ENCODE data around the gene WDR3.

WDR3 gene

GRCh38 chr1:117964290-117965038, 34.9 kb downstream of the WDR3 start:
- no peak for DNase-seq (ENCODE audit: low read depth)
- in situ Hi-C loops (cut with HindIII; ENCODE audit: low sequenced_read_pairs), result no loop called here
- TF ChIP-seq CTCF (IDR thresholded peaks at IDR 0.05; ENCODE audit: low read depth, low read length, missing control alignments), result no peak
- no peak overlapping the region for H3K4me3 ChIP-seq (ENCODE audit: low read depth, low read length)

- DNase-seq (ENCODE audit: low read depth), result peak; percentile 78
- peak; percentile 51 for TF ChIP-seq CTCF (IDR thresholded peaks at IDR 0.05; ENCODE audit: low read depth, low read length, missing control alignments)
- no peak overlapping the region for H3K4me3 ChIP-seq (ENCODE audit: low read depth, low read length)
- in situ Hi-C loops (cut with HindIII; ENCODE audit: low sequenced_read_pairs), result no loop called here
These were observed 37.9 kb downstream of the WDR3 start for GRCh38 chr1:117967477-117967876.

DNA sequence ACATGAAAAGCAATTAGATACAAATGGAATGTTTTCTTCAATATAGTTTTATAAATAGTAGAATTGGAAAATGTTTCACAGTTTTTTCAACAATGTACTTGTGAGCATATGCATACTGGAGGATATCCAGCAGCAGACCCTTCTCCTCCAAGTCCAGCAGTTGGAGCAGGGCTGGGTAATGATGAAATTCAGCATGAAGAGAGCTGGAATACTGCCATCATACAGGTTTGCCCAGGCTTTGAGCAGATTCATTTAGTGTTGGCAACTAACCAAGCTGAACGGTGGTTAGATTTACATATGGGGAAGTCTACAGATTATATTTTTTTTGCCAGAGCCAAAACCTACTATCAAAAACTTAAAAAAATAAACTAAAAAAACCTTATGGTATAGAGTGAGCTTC, 38.3 kb downstream of the WDR3 start:
- in situ Hi-C loops (cut with HindIII; ENCODE audit: low sequenced_read_pairs), result no loop called here
- no peak overlapping the region for H3K4me3 ChIP-seq (ENCODE audit: low read depth, low read length)
- peak; percentile 79 for DNase-seq (ENCODE audit: low read depth)
- TF ChIP-seq CTCF (IDR thresholded peaks at IDR 0.05; ENCODE audit: low read depth, low read length, missing control alignments), result no peak

DNA sequence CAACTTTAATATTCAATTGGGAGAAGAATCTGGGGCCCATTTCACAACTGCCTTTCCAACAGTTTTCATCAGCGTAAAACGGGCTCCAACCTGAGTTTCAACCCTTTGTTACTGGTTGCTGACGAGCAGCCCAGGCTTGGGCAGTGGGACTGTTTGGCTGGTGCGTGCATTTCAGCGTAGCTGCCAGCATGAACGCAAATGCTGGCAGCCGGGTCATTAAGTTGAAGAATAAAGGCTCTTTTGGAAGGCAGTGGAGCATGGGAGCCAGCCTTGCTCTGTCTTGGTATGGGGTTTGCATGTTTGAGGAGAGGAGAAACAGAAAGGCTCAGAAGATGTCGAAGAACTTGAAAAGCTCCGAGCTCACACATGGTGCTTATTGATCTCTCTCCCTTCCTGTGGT, 40.7 kb downstream of the WDR3 start:
- no peak overlapping the region for H3K4me3 ChIP-seq (ENCODE audit: low read depth, low read length)
- DNase-seq (ENCODE audit: low read depth), result no peak
- in situ Hi-C loops (cut with HindIII; ENCODE audit: low sequenced_read_pairs), result no loop called here
- TF ChIP-seq CTCF (IDR thresholded peaks at IDR 0.05; ENCODE audit: low read depth, low read length, missing control alignments), result no peak

- in situ Hi-C loops (cut with HindIII; ENCODE audit: low sequenced_read_pairs), result no loop called here
- no peak for TF ChIP-seq CTCF (IDR thresholded peaks at IDR 0.05; ENCODE audit: low read depth, low read length, missing control alignments)
- H3K4me3 ChIP-seq (ENCODE audit: low read depth, low read length), result no peak overlapping the region
- DNase-seq (ENCODE audit: low read depth), result no peak
These were observed 42.2 kb downstream of the WDR3 start for GRCh38 chr1:117971777-117972176.

DNA sequence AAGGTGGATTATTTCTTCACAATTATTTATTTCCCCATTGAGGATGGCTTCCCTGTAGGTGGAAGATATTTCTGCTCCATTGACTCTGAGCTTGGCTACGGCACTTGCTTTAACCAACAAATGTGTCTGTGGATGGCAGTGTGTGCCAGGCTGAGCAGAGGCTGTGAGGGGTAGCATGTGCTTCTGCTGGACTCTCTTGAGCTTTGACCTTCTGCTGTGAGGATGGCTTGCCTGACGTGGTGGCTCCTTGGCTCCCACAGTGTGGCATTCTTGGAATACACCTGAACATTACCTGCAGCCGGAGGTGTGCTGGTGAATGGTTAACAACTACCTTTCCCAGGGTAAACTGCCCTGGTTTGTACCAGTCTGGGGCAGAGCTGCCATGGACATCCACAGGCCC, 46.8 kb downstream of the WDR3 start:
- no peak for DNase-seq (ENCODE audit: low read depth)
- TF ChIP-seq CTCF (IDR thresholded peaks at IDR 0.05; ENCODE audit: low read depth, low read length, missing control alignments), result no peak
- in situ Hi-C loops (cut with HindIII; ENCODE audit: low sequenced_read_pairs), result no loop called here
- H3K4me3 ChIP-seq (ENCODE audit: low read depth, low read length), result no peak overlapping the region

Measured in astrocyte of the cerebellum (primary cell).